ENCODE measurements around the gene ILF3.

Gene ILF3

GRCh38 chr19:10691178-10691881 lies 37.2 kb downstream of the ILF3 start:
- Histone ChIP-seq H3K4me3 (no peak overlapping the region), H3K27ac (no peak overlapping the region)

GRCh38 chr19:10691883-10692282 lies 37.7 kb downstream of the ILF3 start:
- Histone ChIP-seq H3K27ac (no peak overlapping the region), H3K4me3 (no peak overlapping the region)

- no peak overlapping the region for H3K27ac ChIP-seq
These were observed 38.6 kb downstream of the ILF3 start for GRCh38 chr19:10692673-10693264.

GRCh38 chr19:10694706-10695307 lies 40.7 kb downstream of the ILF3 start:
- Histone ChIP-seq H3K4me3 (no peak overlapping the region), H3K27ac (no peak overlapping the region)

More at GRCh38 chr19:10692673-10693264, 38.6 kb downstream of the ILF3 start:
- no peak overlapping the region for H3K4me3 ChIP-seq

- no peak overlapping the region for H3K27ac ChIP-seq
- H3K4me3 ChIP-seq = peak overlapping the region in 3 of 7 experiments; percentile 7 to 13 (median 11)
These were observed 41.6 kb downstream of the ILF3 start for GRCh38 chr19:10695401-10696398.

GRCh38 chr19:10699650-10700335 lies 45.6 kb downstream of the ILF3 start:
- no peak overlapping the region for H3K4me3 ChIP-seq

GRCh38 chr19:10701955-10702525 lies 47.9 kb downstream of the ILF3 start:
- Histone ChIP-seq H3K4me3 (peak overlapping the region; percentile 61 to 96 (median 86)), H3K27ac (peak overlapping the region in 19 of 21 experiments; percentile 56 to 86 (median 79))

More at GRCh38 chr19:10699650-10700335, 45.6 kb downstream of the ILF3 start:
- no peak overlapping the region for H3K27ac ChIP-seq

GRCh38 chr19:10706990-10707389 lies 52.8 kb downstream of the ILF3 start:
- no peak overlapping the region for H3K4me3 ChIP-seq
- no peak overlapping the region for H3K27ac ChIP-seq

- no peak overlapping the region for H3K4me3 ChIP-seq
- no peak overlapping the region for H3K27ac ChIP-seq
These were observed 53.3 kb downstream of the ILF3 start for GRCh38 chr19:10707440-10707839.

GRCh38 chr19:10708291-10708690 lies 54.1 kb downstream of the ILF3 start:
- Histone ChIP-seq H3K4me3 (no peak overlapping the region), H3K27ac (no peak overlapping the region)

GRCh38 chr19:10712045-10712444 lies 57.9 kb downstream of the ILF3 start:
- Histone ChIP-seq H3K4me3 (no peak overlapping the region), H3K27ac (no peak overlapping the region)

GRCh38 chr19:10712754-10713153 lies 58.6 kb downstream of the ILF3 start:
- no peak overlapping the region for H3K4me3 ChIP-seq
- no peak overlapping the region for H3K27ac ChIP-seq

GRCh38 chr19:10713317-10713716 lies 59.2 kb downstream of the ILF3 start:
- Histone ChIP-seq H3K4me3 (no peak overlapping the region), H3K27ac (no peak overlapping the region)

GRCh38 chr19:10717054-10717355 lies 62.9 kb downstream of the ILF3 start:
- peak overlapping the region in 4 of 7 experiments; percentile 4 to 26 (median 15) for H3K4me3 ChIP-seq
- peak overlapping the region in 12 of 21 experiments; percentile 11 to 78 (median 52) for H3K27ac ChIP-seq

- Histone ChIP-seq H3K4me3 (peak within 1 kb of the TSS; percentile 75 to 100 (median 97)), H3K27ac (peak within 1 kb of the TSS; percentile 66 to 99 (median 95))
These were observed 63.4 kb downstream of the ILF3 start, which contains the start of gene DNM2 for GRCh38 chr19:10717356-10718204. TSS of gene DNM2 (plus strand) at chr19:10718079. CDS start at chr19:10718243, 164 bp downstream.

- Histone ChIP-seq H3K4me3 (peak overlapping the region; percentile 75 to 100 (median 97)), H3K27ac (peak overlapping the region; percentile 66 to 99 (median 95))
These were observed 64.4 kb downstream of the ILF3 start for GRCh38 chr19:10718205-10719196.

Data from skin epidermis (tissue), 12 donors.